Measurements from ENCODE around the gene HAT1. TPM values are rescaled to one million over a fixed set of nuclear protein-coding genes. Genes with fewer than 3 reads are reported as not detected.

The HAT1 gene
- total and polyA plus RNA-seq, 10 donors, result 22.1 to 41.9 (median 34.7) TPM

DNA sequence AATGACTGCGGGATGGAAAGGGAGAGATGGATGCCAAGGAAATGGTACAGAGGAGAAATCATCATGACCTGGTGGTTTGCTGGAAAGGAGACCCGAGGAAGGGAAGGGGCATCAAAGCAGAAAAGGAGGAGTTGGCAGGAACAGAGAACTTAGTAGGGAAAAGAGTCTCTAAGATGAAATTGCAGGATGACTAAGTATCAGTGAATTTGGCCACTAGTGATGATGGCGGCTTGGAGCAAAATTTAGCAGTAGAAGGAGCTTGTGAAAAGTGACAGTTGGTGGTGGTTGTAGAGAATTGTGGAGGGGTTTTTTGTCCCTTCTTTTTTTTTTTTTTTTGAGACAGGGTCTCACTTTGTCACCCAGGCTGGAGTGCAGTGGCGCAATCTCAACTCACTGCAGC is 87.6 kb downstream of the HAT1 start:
- 92 to 96% (median 95%) methylated on average over 4 of the region's 4 CpGs for WGBS, 5 donors
- Histone ChIP-seq H3K27me3 (replicated peaks in 1 of 7) (no peaks in the 10 kb centered on the region), H3K4me1 (peaks cover 0 to 35% (median 9%) of the 10 kb centered on the region in 6 donors), H3K9me3 (peaks cover 0 to 8% (median 0%) of the 10 kb centered on the region in 8 donors), H3K27ac (no peak overlapping the region), H3K4me3 (no peak overlapping the region), H3K36me3 (no peaks in the 10 kb centered on the region)
- no peak for DNase-seq
- TF ChIP-seq POLR2A (IDR thresholded peaks at IDR 0.05) (no peak), POLR2AphosphoS5 (IDR thresholded peaks at IDR 0.05) (no peak)
- TF ChIP-seq, protein P1, sequence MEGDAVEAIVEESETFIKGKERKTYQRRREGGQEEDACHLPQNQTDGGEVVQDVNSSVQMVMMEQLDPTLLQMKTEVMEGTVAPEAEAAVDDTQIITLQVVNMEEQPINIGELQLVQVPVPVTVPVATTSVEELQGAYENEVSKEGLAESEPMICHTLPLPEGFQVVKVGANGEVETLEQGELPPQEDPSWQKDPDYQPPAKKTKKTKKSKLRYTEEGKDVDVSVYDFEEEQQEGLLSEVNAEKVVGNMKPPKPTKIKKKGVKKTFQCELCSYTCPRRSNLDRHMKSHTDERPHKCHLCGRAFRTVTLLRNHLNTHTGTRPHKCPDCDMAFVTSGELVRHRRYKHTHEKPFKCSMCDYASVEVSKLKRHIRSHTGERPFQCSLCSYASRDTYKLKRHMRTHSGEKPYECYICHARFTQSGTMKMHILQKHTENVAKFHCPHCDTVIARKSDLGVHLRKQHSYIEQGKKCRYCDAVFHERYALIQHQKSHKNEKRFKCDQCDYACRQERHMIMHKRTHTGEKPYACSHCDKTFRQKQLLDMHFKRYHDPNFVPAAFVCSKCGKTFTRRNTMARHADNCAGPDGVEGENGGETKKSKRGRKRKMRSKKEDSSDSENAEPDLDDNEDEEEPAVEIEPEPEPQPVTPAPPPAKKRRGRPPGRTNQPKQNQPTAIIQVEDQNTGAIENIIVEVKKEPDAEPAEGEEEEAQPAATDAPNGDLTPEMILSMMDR (IDR thresholded peaks at IDR 0.05 in 8 of 11, conservative IDR thresholded peaks at IDR 0.05 in 3 of 11), result no peak
- intact Hi-C loops (cut with DNase I; ENCODE audit: low total_unique reads), result no loop called here

DNA sequence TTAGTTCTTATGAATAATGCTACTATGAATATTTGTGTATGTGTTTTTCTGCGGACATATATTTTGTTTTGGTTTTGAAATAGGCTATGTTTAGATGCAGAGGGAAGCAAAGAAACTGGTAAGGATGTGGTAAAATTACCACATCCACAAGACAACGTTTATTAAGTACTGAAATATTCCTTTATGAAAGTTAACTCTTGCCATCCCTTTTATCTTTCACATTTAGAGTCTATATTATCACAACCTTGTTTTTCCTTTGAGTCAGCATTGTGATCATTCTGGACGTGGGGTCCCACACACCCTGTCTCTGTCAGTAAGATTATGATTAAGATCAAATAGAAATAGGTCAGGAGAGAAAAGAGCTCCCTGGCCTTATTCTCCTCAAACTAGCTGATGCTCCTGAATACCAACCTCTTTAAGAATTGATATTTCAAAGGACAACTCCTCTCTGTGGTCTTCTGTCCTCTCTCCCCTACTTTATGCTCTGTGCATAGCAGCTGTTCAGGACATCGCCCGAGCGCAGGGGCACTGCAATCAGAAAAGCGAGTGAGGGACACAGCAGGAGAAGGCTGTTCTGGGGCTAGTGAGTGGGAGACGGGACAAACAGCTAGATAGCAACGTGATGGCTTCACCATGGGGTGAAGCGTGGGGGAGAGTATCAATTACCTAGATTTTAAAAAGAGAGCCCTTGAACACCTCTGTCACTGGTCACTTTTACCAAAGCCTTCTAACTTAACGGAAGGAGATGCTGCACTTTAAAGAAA is 89.7 kb downstream of the HAT1 start:
- Histone ChIP-seq H3K4me3 (no peak overlapping the region), H3K27me3 (replicated peaks in 1 of 7) (no peaks in the 10 kb centered on the region), H3K9me3 (peaks cover 0 to 4% (median 0%) of the 10 kb centered on the region in 8 donors), H3K36me3 (no peaks in the 10 kb centered on the region), H3K4me1 (peaks cover 0 to 35% (median 9%) of the 10 kb centered on the region in 6 donors), H3K27ac (no peak overlapping the region)
- intact Hi-C loops (cut with DNase I; ENCODE audit: low total_unique reads), result no loop called here
- no peak for DNase-seq
- TF ChIP-seq, protein P1 (IDR thresholded peaks at IDR 0.05 in 8 of 11, conservative IDR thresholded peaks at IDR 0.05 in 3 of 11), result no peak
- TF ChIP-seq POLR2A (IDR thresholded peaks at IDR 0.05) (no peak), POLR2AphosphoS5 (IDR thresholded peaks at IDR 0.05) (no peak)
- WGBS, 5 donors, result 53 to 70% (median 61%) methylated on average over 11 of the region's 11 CpGs

DNA sequence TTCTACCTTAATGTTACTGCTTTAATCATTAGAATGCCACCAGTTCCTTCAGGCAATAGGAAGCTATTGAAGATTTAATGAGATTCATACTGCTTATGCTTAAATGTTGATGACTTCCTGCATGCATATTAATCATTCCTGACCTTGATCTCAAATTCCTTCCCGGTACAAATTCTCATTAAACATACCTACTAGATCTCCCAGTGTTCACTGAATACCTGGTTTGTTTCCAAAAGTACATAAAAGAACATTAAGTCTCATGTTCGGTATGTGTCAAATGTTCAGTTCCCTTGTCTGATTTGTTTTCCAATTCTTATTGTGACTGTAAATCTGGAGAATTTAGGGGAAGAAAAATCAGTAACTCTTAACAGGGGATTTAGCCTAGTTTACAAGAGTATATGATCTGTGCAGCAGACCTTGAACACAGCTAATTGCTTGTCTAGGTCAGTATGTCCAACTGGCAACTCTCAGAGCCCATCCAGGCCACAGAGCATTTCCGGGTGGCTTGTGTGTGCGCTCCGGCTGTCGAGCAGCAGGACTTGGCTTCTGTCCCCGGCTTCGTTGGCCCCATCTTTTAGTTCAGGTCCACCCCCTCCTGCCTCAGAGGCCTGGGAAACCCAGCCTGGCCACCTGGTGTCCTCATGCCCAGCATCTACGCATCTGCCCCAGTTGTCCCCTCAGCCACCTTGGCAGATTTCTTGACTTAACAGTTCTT is 90.6 kb downstream of the HAT1 start:
- Histone ChIP-seq H3K27me3 (replicated peaks in 1 of 7) (no peaks in the 10 kb centered on the region), H3K9me3 (no peaks in the 10 kb centered on the region), H3K4me3 (no peak overlapping the region), H3K36me3 (no peaks in the 10 kb centered on the region), H3K27ac (no peak overlapping the region), H3K4me1 (peaks cover 0 to 35% (median 9%) of the 10 kb centered on the region in 6 donors)
- WGBS, 5 donors, result 72 to 87% (median 80%) methylated on average over 9 of the region's 9 CpGs
- intact Hi-C loops (cut with DNase I; ENCODE audit: low total_unique reads), result no loop called here
- TF ChIP-seq POLR2AphosphoS5 (IDR thresholded peaks at IDR 0.05) (no peak), POLR2A (IDR thresholded peaks at IDR 0.05) (no peak)
- TF ChIP-seq, protein P1 (IDR thresholded peaks at IDR 0.05 in 8 of 11, conservative IDR thresholded peaks at IDR 0.05 in 3 of 11), result no peak
- no peak for DNase-seq

DNA sequence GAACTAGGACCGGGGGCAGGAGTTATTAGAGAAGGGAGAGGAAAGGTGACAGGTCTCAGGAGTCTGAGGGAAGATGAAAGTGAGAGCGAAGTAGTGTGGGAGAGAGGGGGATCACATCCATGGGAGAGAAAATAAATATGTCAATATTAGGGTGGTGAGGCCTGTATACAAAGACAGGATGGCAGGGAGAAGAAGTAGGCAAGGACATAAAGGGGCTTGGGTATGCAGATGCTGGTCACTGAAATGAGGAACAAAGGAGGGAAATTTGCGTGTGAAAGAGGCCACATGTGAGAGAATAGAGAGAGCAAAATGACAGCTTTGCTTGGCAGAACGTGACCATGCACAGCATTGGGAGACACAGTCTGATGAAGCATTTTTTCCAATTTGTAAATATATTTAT is 91.1 kb downstream of the HAT1 start:
- Histone ChIP-seq H3K9me3 (no peaks in the 10 kb centered on the region), H3K27me3 (replicated peaks in 1 of 7) (no peaks in the 10 kb centered on the region), H3K27ac (no peak overlapping the region), H3K36me3 (no peaks in the 10 kb centered on the region), H3K4me3 (no peak overlapping the region), H3K4me1 (peaks cover 0 to 35% (median 9%) of the 10 kb centered on the region in 6 donors)
- no peak for TF ChIP-seq POLR2A (IDR thresholded peaks at IDR 0.05)
- TF ChIP-seq POLR2AphosphoS5 (IDR thresholded peaks at IDR 0.05), result no peak
- TF ChIP-seq, protein P1 (IDR thresholded peaks at IDR 0.05 in 8 of 11, conservative IDR thresholded peaks at IDR 0.05 in 3 of 11), result no peak
- WGBS, 5 donors, result 54 to 65% (median 62%) methylated on average over 4 of the region's 4 CpGs
- intact Hi-C loops (cut with DNase I; ENCODE audit: low total_unique reads), result no loop called here
- DNase-seq, result no peak
